ENCODE data around the gene MINDY4.
A peak's percentile ranks its signal among the peaks of the same experiment; 100 is the strongest.

Gene MINDY4

DNA sequence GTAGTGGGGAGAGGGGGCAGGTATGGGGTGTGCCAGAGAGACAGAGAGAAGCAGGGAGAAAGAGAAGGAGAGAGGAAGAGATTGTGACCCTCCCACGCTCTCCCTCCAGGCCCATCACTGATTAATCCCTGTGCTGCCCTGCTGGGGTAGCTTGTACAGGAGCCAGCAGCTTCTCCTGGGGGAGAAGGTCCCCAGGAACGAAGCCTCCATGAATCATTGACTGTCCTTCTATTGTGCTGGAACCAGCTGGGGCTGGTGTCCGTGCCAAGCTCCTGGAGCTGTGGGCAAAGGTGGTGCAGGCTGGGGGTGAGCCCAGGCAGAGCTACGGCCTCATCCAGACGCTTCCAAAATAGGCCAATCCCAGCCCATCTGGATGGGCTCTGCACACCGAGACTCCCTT is 161.3 kb downstream of the MINDY4 start:
- DNase-seq (ENCODE audit: insufficient read length, low spot score): peak; percentile 4
- FAIRE-seq: no peak
- no peak for TF ChIP-seq POLR2A (IDR thresholded peaks at IDR 0.05; ENCODE audit: low read depth, low read length)

DNA sequence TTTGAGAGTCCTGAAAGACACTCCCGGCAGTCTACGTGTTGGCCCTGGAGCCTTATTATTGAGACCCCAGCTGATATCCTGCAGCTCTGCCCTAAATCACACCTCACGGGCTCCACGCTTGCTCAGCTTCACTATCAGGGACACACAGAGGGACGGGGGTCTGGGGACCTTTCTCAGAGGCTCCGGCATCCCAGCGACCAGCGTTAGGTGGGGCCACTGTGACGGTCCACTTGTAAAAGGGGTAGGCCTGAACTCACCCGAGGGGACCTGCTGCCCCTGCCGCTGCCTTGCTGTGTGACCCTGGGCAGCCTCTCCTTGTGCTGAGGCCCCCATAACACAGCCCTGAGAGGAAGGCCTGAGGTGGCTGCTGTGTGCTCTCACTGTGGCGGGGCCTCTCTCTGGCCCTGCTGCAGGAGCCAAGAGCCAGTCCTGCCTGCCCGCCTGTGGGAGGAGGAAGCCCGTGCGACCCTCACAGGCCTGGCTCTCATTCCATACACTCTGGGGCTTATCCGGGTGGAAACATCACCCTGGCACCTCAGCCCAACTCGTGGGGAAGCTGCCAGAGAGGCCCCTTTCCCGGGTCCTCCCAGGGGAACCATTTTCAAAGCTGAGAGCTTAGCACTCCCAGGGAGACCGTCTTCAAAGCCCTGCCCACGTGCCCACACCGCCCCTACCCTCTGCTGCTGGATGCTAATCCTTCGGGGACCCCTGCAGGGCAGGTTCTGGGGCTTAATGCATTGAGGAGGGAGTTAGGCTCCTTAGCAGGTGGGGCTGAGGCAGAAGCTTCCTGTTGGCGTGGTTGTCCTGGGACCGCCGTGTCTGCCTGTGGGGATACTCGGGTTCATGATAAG is 162.1 kb downstream of the MINDY4 start:
- DNase-seq (ENCODE audit: insufficient read length, low spot score) (peak; percentile 1), FAIRE-seq (no peak)
- TF ChIP-seq POLR2A (IDR thresholded peaks at IDR 0.05; ENCODE audit: low read depth, low read length): no peak

DNA sequence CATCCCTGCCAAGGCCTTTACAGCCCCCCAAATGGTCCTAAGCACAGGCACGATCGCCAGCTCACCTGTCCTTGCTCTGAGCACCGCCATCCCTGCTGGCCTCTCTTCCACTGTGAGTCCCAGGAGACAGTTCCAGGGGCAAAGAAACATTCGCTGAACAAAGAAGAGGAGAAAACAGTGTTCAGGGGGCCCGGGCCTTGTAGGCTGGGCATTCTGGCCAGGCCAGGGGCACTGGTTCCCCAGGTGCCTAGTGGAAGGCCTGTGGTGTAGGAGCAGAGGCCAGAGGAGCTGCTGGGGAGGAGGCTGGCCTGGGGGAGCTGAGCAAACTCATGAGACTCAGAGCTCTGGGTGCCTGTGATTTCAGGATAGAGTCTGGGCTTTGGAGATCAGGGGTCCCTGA is 163.0 kb downstream of the MINDY4 start:
- no peak for TF ChIP-seq POLR2A (IDR thresholded peaks at IDR 0.05; ENCODE audit: low read depth, low read length)
- DNase-seq (ENCODE audit: insufficient read length, low spot score): peak; percentile 4
- no peak for FAIRE-seq

DNA sequence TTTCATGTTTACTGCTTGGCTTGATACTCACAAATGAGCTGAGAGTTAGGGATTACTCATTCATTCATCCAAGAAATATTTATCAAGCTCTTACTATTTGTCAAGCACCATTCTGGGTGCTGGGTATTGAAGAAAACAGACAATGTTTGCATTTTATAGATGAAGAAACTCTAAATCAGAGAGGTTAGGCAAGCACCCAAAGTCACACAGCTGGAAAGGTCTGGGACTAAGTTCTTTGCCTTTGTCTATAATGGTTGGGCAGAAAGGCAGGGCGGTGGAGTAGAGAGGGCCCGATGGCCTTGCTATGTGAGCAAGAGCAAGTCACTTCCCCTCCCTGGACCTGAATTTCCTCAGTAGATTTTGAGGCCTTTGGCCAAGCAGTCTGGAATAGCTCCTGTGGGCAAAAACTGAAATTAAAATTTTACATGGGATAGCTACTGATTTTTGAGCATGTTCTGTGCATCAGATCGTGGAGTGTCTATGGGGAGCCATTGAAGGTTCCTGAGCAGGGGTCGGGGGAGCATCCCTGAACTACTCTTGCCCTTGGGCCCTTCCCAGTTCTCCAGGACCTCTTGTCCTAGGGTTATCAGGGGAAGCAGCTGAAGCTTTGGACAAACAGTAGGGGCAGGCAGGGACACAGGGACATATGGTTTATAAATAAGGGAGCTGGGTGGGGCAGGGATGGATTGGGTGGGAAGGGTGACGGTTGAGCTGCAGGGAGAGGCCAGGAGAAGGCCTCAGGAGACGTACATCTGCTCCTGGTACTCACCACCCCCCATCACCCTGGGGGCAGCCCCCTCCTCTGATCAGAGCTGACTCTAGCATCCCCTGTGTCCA is 163.7 kb downstream of the MINDY4 start:
- FAIRE-seq (no peak), DNase-seq (ENCODE audit: insufficient read length, low spot score) (no peak)
- TF ChIP-seq POLR2A (IDR thresholded peaks at IDR 0.05; ENCODE audit: low read depth, low read length): no peak

DNA sequence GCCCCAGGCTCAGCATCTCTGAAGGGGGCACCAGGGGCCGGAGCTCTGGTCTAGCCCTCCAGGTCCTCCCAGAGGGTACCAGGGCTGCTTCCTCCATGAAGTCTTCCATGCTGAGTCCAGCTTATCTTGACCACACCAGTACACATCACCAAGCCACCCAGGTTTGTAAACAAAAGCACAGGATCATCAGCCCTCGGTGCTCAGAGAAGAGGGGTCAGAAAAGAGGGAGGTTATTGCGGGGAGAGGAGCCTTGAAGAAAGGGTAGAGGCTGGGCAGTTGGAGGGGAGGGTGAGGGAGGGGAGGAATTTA is 164.3 kb downstream of the MINDY4 start:
- no peak for DNase-seq (ENCODE audit: insufficient read length, low spot score)
- TF ChIP-seq POLR2A (IDR thresholded peaks at IDR 0.05; ENCODE audit: low read depth, low read length): no peak
- no peak for FAIRE-seq

DNA sequence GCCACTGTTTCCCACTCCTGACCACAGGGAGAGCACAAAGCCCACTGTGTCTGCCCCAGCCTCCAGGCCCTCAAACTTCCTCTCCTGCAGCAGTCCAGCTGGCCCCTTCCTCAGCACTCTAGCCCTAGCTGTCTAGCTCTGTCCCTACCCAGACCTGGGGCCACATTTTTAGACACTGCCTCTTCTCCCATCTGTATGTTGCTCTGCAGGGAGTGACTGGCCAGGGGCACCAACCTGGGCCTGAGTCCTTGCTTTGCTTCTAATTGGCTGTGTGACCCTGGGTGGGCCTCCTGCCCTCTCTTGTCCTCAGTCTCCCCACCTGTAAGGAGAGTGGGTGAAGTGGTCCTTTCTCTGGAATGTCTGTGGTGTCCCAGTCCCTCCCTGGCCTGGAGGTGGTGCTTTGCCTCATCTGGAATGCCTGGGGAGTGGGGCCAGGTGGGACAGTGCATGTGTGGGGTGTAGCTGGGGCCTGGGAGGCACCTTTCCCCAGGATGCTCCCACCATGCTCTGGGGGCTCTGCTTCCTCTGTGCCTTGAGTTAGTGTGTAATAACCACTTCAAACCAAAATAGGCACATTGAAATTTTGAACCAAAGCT is 165.5 kb downstream of the MINDY4 start:
- no peak for DNase-seq (ENCODE audit: insufficient read length, low spot score)

DNA sequence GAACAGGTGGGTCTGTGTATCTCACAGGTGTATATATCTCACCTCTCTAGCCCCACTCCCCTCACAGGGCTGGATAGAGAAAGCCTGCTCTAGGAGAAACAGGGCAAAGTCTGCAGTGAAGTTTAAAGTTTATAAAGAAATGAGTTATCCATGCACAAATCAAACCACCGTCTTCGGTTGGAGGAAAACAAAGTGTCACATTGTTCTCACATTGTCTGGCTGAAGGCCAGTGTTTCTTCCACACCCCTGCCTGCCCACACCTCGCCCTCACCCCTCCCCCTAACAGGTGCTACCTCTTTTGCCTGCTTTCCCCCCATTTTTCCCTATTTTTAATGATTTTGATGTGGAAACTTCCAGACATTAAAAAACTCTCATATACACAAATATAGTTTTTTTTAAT is 166.2 kb downstream of the MINDY4 start:
- FAIRE-seq: no peak
- TF ChIP-seq POLR2A (IDR thresholded peaks at IDR 0.05; ENCODE audit: low read depth, low read length): no peak
- DNase-seq (ENCODE audit: insufficient read length, low spot score): no peak

More for the DNA sequence above, 165.5 kb downstream of the MINDY4 start:
- FAIRE-seq: no peak
- TF ChIP-seq POLR2A (IDR thresholded peaks at IDR 0.05; ENCODE audit: low read depth, low read length): no peak

DNA sequence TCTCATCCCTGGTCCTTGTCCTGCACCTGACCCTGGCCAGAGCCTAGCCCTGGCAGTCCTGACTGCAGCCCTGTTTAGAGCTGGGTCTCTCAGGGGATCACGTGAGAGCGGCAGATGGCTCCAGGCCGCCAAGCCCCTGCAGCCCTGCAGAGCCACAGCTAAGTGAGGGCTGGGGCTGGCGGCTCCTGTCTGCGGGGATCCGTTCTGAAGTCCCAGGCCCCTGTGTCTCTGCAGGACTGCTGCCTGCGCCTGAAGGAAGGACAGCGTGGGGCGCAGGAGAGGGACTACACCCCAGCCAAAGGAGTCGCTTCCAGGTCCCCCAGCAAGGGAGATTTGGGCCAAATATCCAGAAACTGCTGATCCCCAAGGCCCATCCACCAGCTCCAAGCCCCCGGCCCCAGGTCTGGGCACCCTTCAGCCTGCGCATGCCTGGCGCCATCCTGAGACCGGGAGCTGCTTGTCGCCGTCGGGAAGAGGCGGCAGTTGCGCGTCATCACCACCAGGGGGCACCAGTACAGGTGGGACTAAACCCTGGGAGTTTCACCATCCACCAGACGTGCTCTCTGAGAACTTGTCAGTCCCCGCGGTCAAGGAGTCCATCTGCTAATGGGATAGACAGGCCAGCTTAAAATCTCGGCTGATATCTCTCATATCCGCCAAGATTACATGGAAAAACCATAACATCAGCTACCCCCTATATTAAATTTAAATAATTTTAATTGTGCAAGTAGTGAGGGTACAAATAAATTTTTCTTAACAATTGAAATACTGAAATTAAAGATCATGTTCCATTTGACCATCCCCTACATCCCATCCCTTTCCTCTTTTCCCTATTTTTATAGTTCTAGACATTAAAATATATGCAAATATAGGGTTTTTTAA is 167.5 kb downstream of the MINDY4 start:
- 0 out of 2 replicates have a peak, but pooled peaks have one; percentile 8 for TF ChIP-seq POLR2A (IDR thresholded peaks at IDR 0.05; ENCODE audit: low read depth, low read length)
- peak; percentile 91 for FAIRE-seq
- DNase-seq (ENCODE audit: insufficient read length, low spot score): peak; percentile 91

DNA sequence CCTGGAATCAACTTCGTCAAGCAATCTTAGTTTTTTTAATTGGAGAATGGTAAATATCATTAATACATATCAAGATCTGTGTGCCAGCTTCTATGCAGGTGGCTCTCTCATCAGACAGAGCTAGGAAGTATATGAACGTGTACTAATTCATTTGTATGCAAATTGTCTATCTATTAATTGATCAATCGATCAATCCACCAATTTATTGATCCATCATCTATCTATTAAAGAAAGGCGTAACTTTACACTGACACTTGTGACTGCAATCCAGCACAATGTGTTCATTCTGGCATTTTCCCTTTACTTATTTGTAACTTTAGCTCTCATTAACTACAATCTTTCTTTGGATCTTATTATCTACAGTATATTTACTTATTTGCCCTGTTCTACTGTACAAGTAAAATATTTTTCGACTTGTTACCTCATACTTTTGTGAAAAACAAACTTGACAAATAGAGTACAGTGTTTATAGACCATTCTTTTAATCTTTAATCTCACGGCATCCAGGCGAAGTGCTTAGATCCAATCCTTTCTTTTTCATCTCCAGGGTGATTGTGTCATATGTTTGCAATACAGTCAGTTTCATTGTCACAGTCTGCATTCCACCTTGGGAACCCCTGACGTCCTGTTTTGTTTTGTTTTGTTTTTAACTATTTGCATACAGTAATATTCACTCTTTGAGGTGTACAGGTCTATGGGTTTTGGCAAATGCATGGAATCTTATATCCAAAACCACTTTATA is 170.5 kb downstream of the MINDY4 start:
- FAIRE-seq (peak; percentile 6), DNase-seq (ENCODE audit: insufficient read length, low spot score) (no peak)
- no peak for TF ChIP-seq POLR2A (IDR thresholded peaks at IDR 0.05; ENCODE audit: low read depth, low read length)

All from H54 (cell line).